DMS114 treated with DMSO at 0.1 percent for 48 hours (cell line): ENCODE data around the gene SLC4A11.
"Not testable (repeated sequence)": the region's sequence is repeated elsewhere in the genome, so short reads cannot be mapped to it uniquely, and the experiment has no call there.

Source experiments
- DNase-seq: peaks from one replicate; lab custom pipeline; 2025; ENCODE audit not compliant: unreplicated experiment; lab: John Stamatoyannopoulos, UW

Gene SLC4A11

GRCh38 chr20:3204124-3204794 is 34.7 kb downstream of the SLC4A11 start, which contains the start of gene DDRGK1:
Gene DDRGK1, minus strand, starts transcription at chr20:3204682. Its CDS starts 55 bp downstream, at chr20:3204627.
- DNase-seq, result peak; percentile 73

GRCh38 chr20:3203315-3204123 is 35.5 kb downstream of the SLC4A11 start:
- DNase-seq, result no peak

GRCh38 chr20:3202965-3203314 is 36.0 kb downstream of the SLC4A11 start:
- DNase-seq, result no peak

- DNase-seq, result no peak
Measured at GRCh38 chr20:3199976-3200755, 38.8 kb downstream of the SLC4A11 start.

- DNase-seq, result no peak
Measured at GRCh38 chr20:3199206-3199605, 39.8 kb downstream of the SLC4A11 start.

- DNase-seq, result no peak
Measured at GRCh38 chr20:3195590-3196237, 43.3 kb downstream of the SLC4A11 start.

GRCh38 chr20:3194617-3195280 is 44.2 kb downstream of the SLC4A11 start:
- no peak for DNase-seq

GRCh38 chr20:3193806-3194616 is 45.0 kb downstream of the SLC4A11 start:
- DNase-seq, result no peak

- no peak for DNase-seq
Measured at GRCh38 chr20:3192226-3193015, 46.6 kb downstream of the SLC4A11 start.

GRCh38 chr20:3190681-3191111 is 48.3 kb downstream of the SLC4A11 start:
- no peak for DNase-seq

- DNase-seq, result no peak
Measured at GRCh38 chr20:3189561-3190131, 49.3 kb downstream of the SLC4A11 start.

- no peak for DNase-seq
Measured at GRCh38 chr20:3188823-3189413, 50.1 kb downstream of the SLC4A11 start.

- not testable (repeated sequence) for DNase-seq
Measured at GRCh38 chr20:3187861-3188260, 51.1 kb downstream of the SLC4A11 start.

- no peak for DNase-seq
Measured at GRCh38 chr20:3183896-3184612, 54.9 kb downstream of the SLC4A11 start.

- not testable (repeated sequence) for DNase-seq
Measured at GRCh38 chr20:3182429-3182828, 56.6 kb downstream of the SLC4A11 start.

- DNase-seq, result no peak
Measured at GRCh38 chr20:3181270-3181669, 57.7 kb downstream of the SLC4A11 start.

GRCh38 chr20:3180319-3180718 is 58.7 kb downstream of the SLC4A11 start:
- no peak for DNase-seq
